Glutamatergic neuron (in vitro differentiated cells): Measurements from ENCODE around the gene ALDH3B1. TPM values are rescaled to one million over a fixed set of nuclear protein-coding genes. Genes with fewer than 3 reads are reported as not detected.

ENCODE experiments used
- DNase-seq: peaks from one replicate; pipeline ENCODE4 v3.0.0; 2022
- H3K27ac Mint-ChIP-seq: one replicate; pipeline ENCODE4 v1.8.0; 2020; ENCODE audit warnings: mild to moderate bottlenecking, mixed read lengths, inconsistent platforms; ENCODE audit not compliant: unreplicated experiment
- H3K27me3 Mint-ChIP-seq: one replicate; pipeline ENCODE4 v1.8.0; 2020; ENCODE audit warnings: mild to moderate bottlenecking, moderate library complexity, mixed read lengths, inconsistent platforms; ENCODE audit not compliant: unreplicated experiment
- H3K36me3 Mint-ChIP-seq: one replicate; pipeline ENCODE4 v1.8.0; 2020; ENCODE audit warnings: mild to moderate bottlenecking, mixed read lengths, inconsistent platforms; ENCODE audit not compliant: unreplicated experiment
- H3K4me1 Mint-ChIP-seq: one replicate; pipeline ENCODE4 v1.8.0; 2020; ENCODE audit warnings: mild to moderate bottlenecking, low read depth, mixed read lengths, inconsistent platforms; ENCODE audit not compliant: unreplicated experiment
- H3K4me3 Mint-ChIP-seq: one replicate; pipeline ENCODE4 v1.8.0; 2020; ENCODE audit warnings: mild to moderate bottlenecking, mixed read lengths, inconsistent platforms; ENCODE audit not compliant: unreplicated experiment
- H3K9me3 Mint-ChIP-seq: one replicate; pipeline ENCODE4 v1.8.0; 2020; ENCODE audit warnings: mild to moderate bottlenecking, moderate library complexity, mixed read lengths, inconsistent platforms; ENCODE audit not compliant: unreplicated experiment
- total RNA-seq: library from RNA; stranded (reverse); fragmentation: NEBNext Ultra II Directional; extraction: Animal tissue kit (Norgen Biotek cat#: 25700); gene quantifications from one replicate; pipeline ENCODE4 v1.2.1, GENCODE V29; 2021; ENCODE audit not compliant: unreplicated experiment
- TF ChIP-seq, protein P1 (sequence below): fragments of 200-600 bp; sonication (generic); IDR thresholded peaks from one replicate; pipeline ENCODE4 v1.5.0; 2021; ENCODE audit not compliant: partially characterized antibody, unreplicated experiment

ALDH3B1 gene
- total RNA-seq, 1 donor from 2014 or later = 0.22 TPM

- Mint-ChIP-seq H3K27me3 (peaks cover 2% of the 10 kb centered on the region), H3K36me3 (peaks cover 10% of the 10 kb centered on the region), H3K9me3 (peaks cover 9% of the 10 kb centered on the region), H3K4me1 (peaks cover 4% of the 10 kb centered on the region), H3K27ac (no peak overlapping the region), H3K4me3 (no peak overlapping the region)
- DNase-seq = no peak
- TF ChIP-seq, protein P1, sequence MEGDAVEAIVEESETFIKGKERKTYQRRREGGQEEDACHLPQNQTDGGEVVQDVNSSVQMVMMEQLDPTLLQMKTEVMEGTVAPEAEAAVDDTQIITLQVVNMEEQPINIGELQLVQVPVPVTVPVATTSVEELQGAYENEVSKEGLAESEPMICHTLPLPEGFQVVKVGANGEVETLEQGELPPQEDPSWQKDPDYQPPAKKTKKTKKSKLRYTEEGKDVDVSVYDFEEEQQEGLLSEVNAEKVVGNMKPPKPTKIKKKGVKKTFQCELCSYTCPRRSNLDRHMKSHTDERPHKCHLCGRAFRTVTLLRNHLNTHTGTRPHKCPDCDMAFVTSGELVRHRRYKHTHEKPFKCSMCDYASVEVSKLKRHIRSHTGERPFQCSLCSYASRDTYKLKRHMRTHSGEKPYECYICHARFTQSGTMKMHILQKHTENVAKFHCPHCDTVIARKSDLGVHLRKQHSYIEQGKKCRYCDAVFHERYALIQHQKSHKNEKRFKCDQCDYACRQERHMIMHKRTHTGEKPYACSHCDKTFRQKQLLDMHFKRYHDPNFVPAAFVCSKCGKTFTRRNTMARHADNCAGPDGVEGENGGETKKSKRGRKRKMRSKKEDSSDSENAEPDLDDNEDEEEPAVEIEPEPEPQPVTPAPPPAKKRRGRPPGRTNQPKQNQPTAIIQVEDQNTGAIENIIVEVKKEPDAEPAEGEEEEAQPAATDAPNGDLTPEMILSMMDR = no peak
These were observed 14.4 kb downstream of the ALDH3B1 start for GRCh38 chr11:68024508-68024907.

DNA sequence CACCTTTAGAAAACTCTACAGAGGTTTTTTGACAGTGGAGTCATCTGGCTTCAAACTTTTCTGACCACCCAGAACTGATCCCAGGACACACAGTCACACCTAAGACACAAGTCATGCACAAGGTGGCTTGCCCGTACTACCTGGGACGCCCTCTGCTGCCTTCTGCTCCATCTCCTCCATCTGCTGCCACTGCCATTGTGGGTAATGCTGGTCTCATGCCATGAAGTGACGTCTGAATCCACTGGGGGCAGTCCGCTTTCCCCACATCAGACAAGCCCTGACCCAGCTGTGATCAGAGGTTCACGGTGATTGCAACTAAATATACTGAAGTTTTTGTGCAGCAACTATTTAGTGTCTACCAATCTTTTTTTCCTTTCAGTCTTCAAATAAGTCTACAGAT, 14.9 kb downstream of the ALDH3B1 start:
- Mint-ChIP-seq H3K27me3 (peaks cover 4% of the 10 kb centered on the region), H3K4me3 (no peak overlapping the region), H3K36me3 (peaks cover 10% of the 10 kb centered on the region), H3K9me3 (peaks cover 8% of the 10 kb centered on the region), H3K4me1 (peaks cover 4% of the 10 kb centered on the region), H3K27ac (no peak overlapping the region)
- TF ChIP-seq, protein P1 = no peak
- no peak for DNase-seq

DNA sequence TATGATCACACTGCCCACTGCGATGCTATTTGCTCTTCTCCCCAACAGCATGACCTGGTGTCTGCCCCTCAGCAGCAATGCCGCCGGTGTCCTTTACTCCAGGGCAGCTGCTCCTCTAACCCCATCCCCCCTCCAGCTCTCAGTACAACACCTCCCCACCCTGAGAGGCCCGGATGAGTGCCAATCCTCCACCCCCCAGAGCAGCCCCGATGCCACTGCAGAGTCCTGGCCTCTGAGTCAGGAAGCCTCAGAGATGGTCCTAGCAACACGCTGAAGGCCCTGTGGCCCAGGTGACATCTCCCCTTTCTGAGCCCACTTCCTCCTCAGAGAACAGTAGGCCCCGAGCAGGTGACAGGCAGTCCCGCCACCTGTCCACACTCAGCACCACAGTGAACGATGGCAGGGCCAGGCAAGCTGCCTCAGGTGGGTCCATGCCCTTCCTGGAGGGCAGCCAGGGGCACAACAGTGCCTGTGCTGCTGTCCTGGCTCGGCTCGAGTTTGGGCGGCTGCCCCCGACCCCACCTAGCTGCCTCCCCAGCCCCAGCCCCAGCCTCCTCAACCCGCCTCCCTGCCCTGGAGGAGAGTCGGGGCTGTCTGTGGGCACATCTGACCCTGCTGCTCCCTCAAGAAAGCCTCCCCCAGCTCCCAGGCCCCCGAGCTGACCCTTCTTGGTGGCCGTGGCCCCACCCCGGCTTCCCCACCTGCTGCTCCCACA, 16.4 kb downstream of the ALDH3B1 start:
- peaks cover 7% of the 10 kb centered on the region for H3K4me1 Mint-ChIP-seq
- TF ChIP-seq, protein P1 = no peak
- no peak overlapping the region for H3K4me3 Mint-ChIP-seq
- peaks cover 8% of the 10 kb centered on the region for H3K9me3 Mint-ChIP-seq
- H3K27ac Mint-ChIP-seq = no peak overlapping the region
- DNase-seq = no peak
- H3K36me3 Mint-ChIP-seq = peaks cover 10% of the 10 kb centered on the region
- H3K27me3 Mint-ChIP-seq = peaks cover 7% of the 10 kb centered on the region

- Mint-ChIP-seq H3K4me1 (peaks cover 10% of the 10 kb centered on the region), H3K27ac (no peak overlapping the region), H3K4me3 (no peak overlapping the region), H3K36me3 (peaks cover 10% of the 10 kb centered on the region), H3K27me3 (peaks cover 9% of the 10 kb centered on the region), H3K9me3 (peaks cover 9% of the 10 kb centered on the region)
- no peak for DNase-seq
- TF ChIP-seq, protein P1 = no peak
These were observed 17.5 kb downstream of the ALDH3B1 start for GRCh38 chr11:68027667-68028066.

- DNase-seq = no peak
- peak overlapping the region; percentile 73 for H3K4me3 Mint-ChIP-seq
- H3K27ac Mint-ChIP-seq = peak overlapping the region; percentile 38
- H3K27me3 Mint-ChIP-seq = peaks cover 9% of the 10 kb centered on the region
- H3K4me1 Mint-ChIP-seq = peaks cover 10% of the 10 kb centered on the region
- TF ChIP-seq, protein P1 = no peak
- H3K9me3 Mint-ChIP-seq = peaks cover 9% of the 10 kb centered on the region
- peaks cover 10% of the 10 kb centered on the region for H3K36me3 Mint-ChIP-seq
These were observed 18.8 kb downstream of the ALDH3B1 start for GRCh38 chr11:68028802-68029545.
